ENCODE results near the gene CST1.

- TF ChIP-seq CTCF (IDR thresholded peaks at IDR 0.05), result no peak
- TF ChIP-seq POLR2AphosphoS5 (IDR thresholded peaks at IDR 0.05), result no peak
- TF ChIP-seq EP300 (IDR thresholded peaks at IDR 0.05), result no peak
- no peak for TF ChIP-seq POLR2A (IDR thresholded peaks at IDR 0.05)
Observed at GRCh38 chr20:23773579-23773978, 22.8 kb upstream of the CST1 start.

All from upper lobe of left lung (tissue), 4 donors.